ENCODE measurements around the gene NR5A1.

NR5A1 gene

GRCh38 chr9:124467410-124468060, 39.7 kb downstream of the NR5A1 start:
- no peaks in the 10 kb centered on the region for H3K36me3 ChIP-seq (ENCODE audit: low read length)
- no peaks in the 10 kb centered on the region for H4K20me1 ChIP-seq (ENCODE audit: low read depth, low read length)
- TF ChIP-seq CTCF (IDR thresholded peaks at IDR 0.05; ENCODE audit: insufficient read depth, low read length, poor library complexity, severe bottlenecking) (no peak), EZH2phosphoT487 (conservative IDR thresholded peaks at IDR 0.05; ENCODE audit: low read length) (no peak)
- H3K79me2 ChIP-seq (ENCODE audit: insufficient read depth, low read length), result no peaks in the 10 kb centered on the region
- H3K9ac ChIP-seq (ENCODE audit: low read length), result no peak overlapping the region
- no peaks in the 10 kb centered on the region for H3K9me3 ChIP-seq (ENCODE audit: insufficient read depth, low read length)
- no peaks in the 10 kb centered on the region for H3K9me2 ChIP-seq (replicated peaks; ENCODE audit: insufficient read depth, low read length)
- no peak overlapping the region for H3K4me2 ChIP-seq (ENCODE audit: low read depth, low read length, poor library complexity, severe bottlenecking)
- H3K27me3 ChIP-seq (ENCODE audit: low read length), result no peaks in the 10 kb centered on the region
- no peak overlapping the region for H3K27ac ChIP-seq (ENCODE audit: low read depth, low read length)
- no peak overlapping the region for H2AFZ ChIP-seq (ENCODE audit: low read depth, low read length, severe bottlenecking)
- no peaks in the 10 kb centered on the region for H3F3A ChIP-seq (ENCODE audit: insufficient read depth)
- no peak overlapping the region for H3K4me3 ChIP-seq (ENCODE audit: insufficient read depth, low read length, poor library complexity, severe bottlenecking)

- Histone ChIP-seq H3K36me3 (ENCODE audit: low read length) (no peaks in the 10 kb centered on the region), H3K27ac (ENCODE audit: low read depth, low read length) (no peak overlapping the region), H4K20me1 (ENCODE audit: low read depth, low read length) (no peaks in the 10 kb centered on the region), H3K4me2 (ENCODE audit: low read depth, low read length, poor library complexity, severe bottlenecking) (no peak overlapping the region), H3K4me3 (ENCODE audit: insufficient read depth, low read length, poor library complexity, severe bottlenecking) (no peak overlapping the region), H3K27me3 (ENCODE audit: low read length) (no peaks in the 10 kb centered on the region), H3F3A (ENCODE audit: insufficient read depth) (no peaks in the 10 kb centered on the region), H2AFZ (ENCODE audit: low read depth, low read length, severe bottlenecking) (no peak overlapping the region), H3K79me2 (ENCODE audit: insufficient read depth, low read length) (no peaks in the 10 kb centered on the region), H3K9ac (ENCODE audit: low read length) (no peak overlapping the region), H3K9me3 (ENCODE audit: insufficient read depth, low read length) (no peaks in the 10 kb centered on the region), H3K9me2 (replicated peaks; ENCODE audit: insufficient read depth, low read length) (no peaks in the 10 kb centered on the region)
- TF ChIP-seq EZH2phosphoT487 (conservative IDR thresholded peaks at IDR 0.05; ENCODE audit: low read length) (no peak), CTCF (IDR thresholded peaks at IDR 0.05; ENCODE audit: insufficient read depth, low read length, poor library complexity, severe bottlenecking) (no peak)
Measured at GRCh38 chr9:124465736-124466135, 41.5 kb downstream of the NR5A1 start.

DNA sequence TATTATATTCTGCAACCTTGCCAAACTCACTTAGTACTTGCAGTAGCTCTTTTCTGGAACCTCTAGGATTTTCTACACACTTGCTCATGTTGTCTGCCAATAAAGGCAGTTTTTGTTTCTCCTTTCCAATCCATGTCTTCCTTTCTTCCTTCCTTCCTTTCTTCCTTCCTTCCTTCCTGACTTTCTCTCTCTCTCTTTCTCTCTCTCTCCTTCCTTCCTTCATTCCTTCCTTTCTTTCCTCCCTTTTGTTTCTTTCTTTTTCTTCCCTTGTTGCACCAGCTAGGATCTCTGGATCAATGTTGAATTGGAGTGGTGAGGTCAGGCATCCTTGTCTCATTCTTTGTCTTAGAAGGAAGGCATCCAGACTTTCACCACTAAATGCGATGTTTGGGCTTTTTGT, 44.5 kb downstream of the NR5A1 start:
- Histone ChIP-seq H3K36me3 (ENCODE audit: low read length) (no peaks in the 10 kb centered on the region), H4K20me1 (ENCODE audit: low read depth, low read length) (no peaks in the 10 kb centered on the region), H3K4me2 (ENCODE audit: low read depth, low read length, poor library complexity, severe bottlenecking) (no peak overlapping the region), H3F3A (ENCODE audit: insufficient read depth) (no peaks in the 10 kb centered on the region), H3K9ac (ENCODE audit: low read length) (no peak overlapping the region), H2AFZ (ENCODE audit: low read depth, low read length, severe bottlenecking) (no peak overlapping the region), H3K4me3 (ENCODE audit: insufficient read depth, low read length, poor library complexity, severe bottlenecking) (no peak overlapping the region), H3K9me3 (ENCODE audit: insufficient read depth, low read length) (no peaks in the 10 kb centered on the region), H3K27ac (ENCODE audit: low read depth, low read length) (no peak overlapping the region), H3K79me2 (ENCODE audit: insufficient read depth, low read length) (no peaks in the 10 kb centered on the region), H3K27me3 (ENCODE audit: low read length) (no peaks in the 10 kb centered on the region), H3K9me2 (replicated peaks; ENCODE audit: insufficient read depth, low read length) (no peaks in the 10 kb centered on the region)
- no peak for TF ChIP-seq EZH2phosphoT487 (conservative IDR thresholded peaks at IDR 0.05; ENCODE audit: low read length)
- no peak for TF ChIP-seq CTCF (IDR thresholded peaks at IDR 0.05; ENCODE audit: insufficient read depth, low read length, poor library complexity, severe bottlenecking)
